ENCODE results near the gene MYO15B.

Gene MYO15B

DNA sequence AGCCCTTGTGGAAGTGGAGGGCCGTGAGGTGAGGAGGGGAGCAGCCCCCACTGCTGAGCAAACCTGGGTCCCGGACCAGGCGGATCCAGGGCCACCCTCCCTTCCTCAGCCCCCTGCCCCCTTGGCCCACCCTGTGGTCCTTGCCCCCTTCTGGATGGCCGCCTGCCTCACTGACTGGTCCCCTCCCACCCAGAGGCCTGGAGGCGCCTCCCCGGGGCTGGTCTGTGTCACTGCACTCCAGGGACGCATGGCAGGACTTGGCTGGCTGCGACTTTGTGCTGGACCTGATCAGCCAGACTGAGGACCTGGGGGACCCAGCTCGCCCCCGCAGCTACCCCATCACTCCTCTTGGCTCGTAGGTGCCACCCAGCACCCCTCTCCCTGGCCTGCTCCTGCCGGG, 26.4 kb downstream of the MYO15B start:
- DNase-seq = no peak
- H3K27me3 ChIP-seq (replicated peaks) = no peaks in the 10 kb centered on the region
- TF ChIP-seq, protein P1, sequence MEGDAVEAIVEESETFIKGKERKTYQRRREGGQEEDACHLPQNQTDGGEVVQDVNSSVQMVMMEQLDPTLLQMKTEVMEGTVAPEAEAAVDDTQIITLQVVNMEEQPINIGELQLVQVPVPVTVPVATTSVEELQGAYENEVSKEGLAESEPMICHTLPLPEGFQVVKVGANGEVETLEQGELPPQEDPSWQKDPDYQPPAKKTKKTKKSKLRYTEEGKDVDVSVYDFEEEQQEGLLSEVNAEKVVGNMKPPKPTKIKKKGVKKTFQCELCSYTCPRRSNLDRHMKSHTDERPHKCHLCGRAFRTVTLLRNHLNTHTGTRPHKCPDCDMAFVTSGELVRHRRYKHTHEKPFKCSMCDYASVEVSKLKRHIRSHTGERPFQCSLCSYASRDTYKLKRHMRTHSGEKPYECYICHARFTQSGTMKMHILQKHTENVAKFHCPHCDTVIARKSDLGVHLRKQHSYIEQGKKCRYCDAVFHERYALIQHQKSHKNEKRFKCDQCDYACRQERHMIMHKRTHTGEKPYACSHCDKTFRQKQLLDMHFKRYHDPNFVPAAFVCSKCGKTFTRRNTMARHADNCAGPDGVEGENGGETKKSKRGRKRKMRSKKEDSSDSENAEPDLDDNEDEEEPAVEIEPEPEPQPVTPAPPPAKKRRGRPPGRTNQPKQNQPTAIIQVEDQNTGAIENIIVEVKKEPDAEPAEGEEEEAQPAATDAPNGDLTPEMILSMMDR (IDR thresholded peaks at IDR 0.05; ENCODE audit: low read depth, low read length, missing control alignments) = peak; percentile 30
- H3K36me3 ChIP-seq (replicated peaks) = no peaks in the 10 kb centered on the region
- H3K27ac ChIP-seq = no peak overlapping the region
- no peak overlapping the region for H3K4me3 ChIP-seq (ENCODE audit: low read depth, low read length)
- in situ Hi-C loops (cut with HindIII; ENCODE audit: low pct_ligation_motif_present, low sequenced_read_pairs) = no loop called here

DNA sequence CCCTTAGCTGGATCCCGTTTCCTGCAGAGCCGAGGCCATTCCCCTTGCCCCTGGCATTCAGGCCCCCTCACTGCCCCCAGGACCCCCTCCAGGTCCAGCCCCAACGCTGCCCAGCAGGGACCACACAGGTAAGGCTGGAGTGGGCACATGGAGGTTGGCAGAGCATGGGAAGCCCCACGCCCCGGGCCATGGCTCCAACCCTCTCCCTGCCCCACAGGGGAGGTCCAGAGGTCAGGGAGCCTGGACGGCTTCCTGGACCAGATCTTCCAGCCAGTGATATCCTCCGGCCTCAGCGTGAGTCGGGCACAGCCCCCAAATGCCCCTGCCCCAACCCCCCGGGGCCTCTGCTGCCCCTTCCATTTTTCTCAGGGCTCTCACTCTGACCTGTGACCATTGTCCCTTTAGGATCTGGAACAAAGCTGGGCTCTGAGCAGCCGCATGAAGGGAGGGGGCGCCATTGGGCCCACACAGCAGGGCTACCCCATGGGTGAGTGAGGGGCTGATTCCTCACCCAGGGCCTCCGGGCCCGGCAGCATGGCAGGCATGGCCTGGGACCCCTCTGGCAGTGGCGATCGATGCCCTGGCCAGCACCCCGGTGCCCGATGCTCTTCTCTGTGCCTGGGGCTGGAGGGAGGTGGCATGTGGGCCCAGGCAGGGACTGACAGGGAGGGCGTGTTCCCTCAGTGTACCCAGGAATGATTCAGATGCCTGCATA, 27.1 kb downstream of the MYO15B start:
- Histone ChIP-seq H3K36me3 (replicated peaks) (no peaks in the 10 kb centered on the region), H3K27me3 (replicated peaks) (no peaks in the 10 kb centered on the region), H3K4me3 (ENCODE audit: low read depth, low read length) (no peak overlapping the region), H3K27ac (no peak overlapping the region)
- DNase-seq = no peak
- in situ Hi-C loops (cut with HindIII; ENCODE audit: low pct_ligation_motif_present, low sequenced_read_pairs) = no loop called here
- TF ChIP-seq, protein P1 (IDR thresholded peaks at IDR 0.05; ENCODE audit: low read depth, low read length, missing control alignments) = no peak

DNA sequence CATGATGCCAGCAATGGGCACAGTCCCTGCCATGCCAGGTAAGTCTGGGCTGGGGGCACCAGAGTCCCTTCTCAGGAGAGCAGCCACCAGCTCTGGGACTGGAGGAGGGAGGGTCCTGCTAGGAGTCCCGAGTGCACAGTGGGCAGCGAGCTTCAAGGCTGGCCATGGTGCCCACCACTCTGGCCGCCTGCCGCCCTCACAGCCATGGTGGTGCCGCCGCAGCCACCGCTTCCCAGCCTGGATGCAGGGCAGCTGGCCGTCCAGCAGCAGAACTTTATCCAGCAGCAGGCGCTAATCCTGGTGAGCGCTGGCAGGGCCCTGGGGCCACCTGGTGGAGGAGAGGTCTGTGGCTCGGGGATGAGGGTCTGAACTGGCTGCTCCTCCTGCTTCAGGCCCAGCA, 27.7 kb downstream of the MYO15B start:
- Histone ChIP-seq H3K27me3 (replicated peaks) (no peaks in the 10 kb centered on the region), H3K36me3 (replicated peaks) (no peaks in the 10 kb centered on the region), H3K27ac (no peak overlapping the region), H3K4me3 (ENCODE audit: low read depth, low read length) (no peak overlapping the region)
- in situ Hi-C loops (cut with HindIII; ENCODE audit: low pct_ligation_motif_present, low sequenced_read_pairs) = no loop called here
- TF ChIP-seq, protein P1 (IDR thresholded peaks at IDR 0.05; ENCODE audit: low read depth, low read length, missing control alignments) = no peak
- no peak for DNase-seq

DNA sequence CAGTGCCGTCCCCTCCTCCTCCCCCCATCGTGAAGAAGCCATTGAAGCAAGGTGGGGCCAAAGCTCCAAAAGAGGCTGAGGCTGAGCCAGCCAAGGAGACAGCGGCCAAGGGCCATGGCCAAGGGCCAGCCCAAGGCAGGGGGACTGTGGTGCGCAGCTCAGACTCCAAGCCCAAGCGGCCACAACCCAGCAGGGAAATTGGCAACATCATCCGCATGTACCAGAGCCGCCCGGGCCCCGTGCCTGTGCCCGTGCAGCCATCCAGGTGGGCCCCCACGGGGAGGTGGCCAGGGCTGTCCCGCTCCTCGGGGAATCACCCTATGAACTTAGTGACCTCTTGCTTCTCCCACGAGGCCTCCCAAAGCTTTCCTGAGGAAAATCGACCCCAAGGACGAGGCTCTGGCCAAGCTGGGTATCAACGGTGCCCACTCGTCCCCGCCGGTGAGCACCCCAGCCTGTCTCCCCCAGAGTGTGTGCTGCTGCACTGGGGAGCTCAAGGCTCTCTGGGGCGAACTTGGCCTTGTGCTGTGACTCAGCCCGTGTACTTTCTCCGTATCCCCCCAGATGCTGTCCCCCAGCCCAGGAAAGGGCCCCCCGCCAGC, 29.0 kb downstream of the MYO15B start:
- TF ChIP-seq, protein P1 (IDR thresholded peaks at IDR 0.05; ENCODE audit: low read depth, low read length, missing control alignments) = no peak
- Histone ChIP-seq H3K27ac (no peak overlapping the region), H3K36me3 (replicated peaks) (no peaks in the 10 kb centered on the region), H3K27me3 (replicated peaks) (no peaks in the 10 kb centered on the region), H3K4me3 (ENCODE audit: low read depth, low read length) (no peak overlapping the region)
- DNase-seq = no peak
- in situ Hi-C loops (cut with HindIII; ENCODE audit: low pct_ligation_motif_present, low sequenced_read_pairs) = no loop called here

DNA sequence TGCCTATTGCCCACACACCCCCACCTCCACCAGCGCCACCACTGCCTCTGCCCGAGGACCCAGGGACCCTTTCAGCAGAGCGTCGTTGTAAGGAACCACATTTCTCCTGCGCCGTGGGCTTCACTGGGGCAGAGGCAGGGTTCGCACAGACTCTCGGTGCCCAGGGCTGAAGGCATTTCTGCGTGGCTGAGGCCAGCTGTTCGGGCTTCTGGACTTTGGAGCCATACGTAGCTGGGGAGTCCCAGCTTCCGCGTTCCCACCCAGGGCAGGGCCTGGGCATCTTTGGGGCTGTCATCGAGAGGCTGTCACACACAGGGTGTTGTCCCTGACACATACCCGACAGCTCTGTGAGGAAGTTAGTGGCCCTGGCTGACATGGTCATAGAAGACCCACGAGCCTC, 29.6 kb downstream of the MYO15B start:
- H3K4me3 ChIP-seq (ENCODE audit: low read depth, low read length) = no peak overlapping the region
- TF ChIP-seq, protein P1 (IDR thresholded peaks at IDR 0.05; ENCODE audit: low read depth, low read length, missing control alignments) = no peak
- in situ Hi-C loops (cut with HindIII; ENCODE audit: low pct_ligation_motif_present, low sequenced_read_pairs) = no loop called here
- H3K27ac ChIP-seq = no peak overlapping the region
- H3K27me3 ChIP-seq (replicated peaks) = no peaks in the 10 kb centered on the region
- DNase-seq = no peak
- H3K36me3 ChIP-seq (replicated peaks) = no peaks in the 10 kb centered on the region
